ENCODE measurements around the gene ARMC2. TPM values are rescaled to one million over a fixed set of nuclear protein-coding genes. Genes with fewer than 3 reads are reported as not detected.
"Not testable (repeated sequence)": the region's sequence is repeated elsewhere in the genome, so short reads cannot be mapped to it uniquely, and the experiment has no call there.

The ARMC2 gene
- total RNA-seq, 4 donors from 2014 or later: 0.27 to 4.1 (median 1.2) TPM

DNA sequence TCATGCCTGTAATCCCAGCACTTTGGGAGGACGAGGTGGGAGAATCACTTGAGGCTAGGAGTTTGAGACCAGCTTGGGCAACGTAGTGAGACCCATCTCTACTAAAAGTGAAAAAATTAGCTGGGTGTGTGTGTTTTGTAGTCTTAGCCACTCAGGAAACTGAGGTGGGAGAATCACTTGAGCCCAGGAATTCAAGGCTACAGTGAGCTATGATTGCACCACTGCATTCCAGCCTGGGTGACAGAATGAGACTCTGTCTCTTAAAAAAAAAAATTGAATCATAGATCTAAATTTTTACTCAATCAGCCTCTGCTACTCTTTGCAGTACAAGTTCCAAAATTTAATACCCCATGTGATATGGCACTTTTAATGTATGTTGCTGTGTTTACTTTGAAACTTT, 121.6 kb downstream of the ARMC2 start:
- no peaks in the 10 kb centered on the region for H3K36me3 ChIP-seq
- H3K9me3 ChIP-seq: no peaks in the 10 kb centered on the region
- TF ChIP-seq, protein P1, sequence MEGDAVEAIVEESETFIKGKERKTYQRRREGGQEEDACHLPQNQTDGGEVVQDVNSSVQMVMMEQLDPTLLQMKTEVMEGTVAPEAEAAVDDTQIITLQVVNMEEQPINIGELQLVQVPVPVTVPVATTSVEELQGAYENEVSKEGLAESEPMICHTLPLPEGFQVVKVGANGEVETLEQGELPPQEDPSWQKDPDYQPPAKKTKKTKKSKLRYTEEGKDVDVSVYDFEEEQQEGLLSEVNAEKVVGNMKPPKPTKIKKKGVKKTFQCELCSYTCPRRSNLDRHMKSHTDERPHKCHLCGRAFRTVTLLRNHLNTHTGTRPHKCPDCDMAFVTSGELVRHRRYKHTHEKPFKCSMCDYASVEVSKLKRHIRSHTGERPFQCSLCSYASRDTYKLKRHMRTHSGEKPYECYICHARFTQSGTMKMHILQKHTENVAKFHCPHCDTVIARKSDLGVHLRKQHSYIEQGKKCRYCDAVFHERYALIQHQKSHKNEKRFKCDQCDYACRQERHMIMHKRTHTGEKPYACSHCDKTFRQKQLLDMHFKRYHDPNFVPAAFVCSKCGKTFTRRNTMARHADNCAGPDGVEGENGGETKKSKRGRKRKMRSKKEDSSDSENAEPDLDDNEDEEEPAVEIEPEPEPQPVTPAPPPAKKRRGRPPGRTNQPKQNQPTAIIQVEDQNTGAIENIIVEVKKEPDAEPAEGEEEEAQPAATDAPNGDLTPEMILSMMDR (IDR thresholded peaks at IDR 0.05): no peak
- no peak for TF ChIP-seq POLR2A (IDR thresholded peaks at IDR 0.05)
- WGBS, 2 donors: 74 to 81% methylated on average over 2 of the region's 2 CpGs
- intact Hi-C loops (cut with DNase I): no loop called here
- H3K4me1 ChIP-seq: peaks cover 0 to 5% (median 0%) of the 10 kb centered on the region in 3 donors
- no peak overlapping the region for H3K27ac ChIP-seq
- DNase-seq: no peak
- H3K4me3 ChIP-seq: no peak overlapping the region
- no peaks in the 10 kb centered on the region for H3K27me3 ChIP-seq

- H3K4me1 ChIP-seq: no peaks in the 10 kb centered on the region
- no peaks in the 10 kb centered on the region for H3K27me3 ChIP-seq
- no peak for TF ChIP-seq POLR2A (IDR thresholded peaks at IDR 0.05)
- TF ChIP-seq, protein P1 (IDR thresholded peaks at IDR 0.05): no peak
- H3K36me3 ChIP-seq: no peaks in the 10 kb centered on the region
- no peak overlapping the region for H3K4me3 ChIP-seq
- no peak for DNase-seq
- WGBS, 2 donors: 92 to 100% methylated on average over 1 of the region's 1 CpG
- no peak overlapping the region for H3K27ac ChIP-seq
- H3K9me3 ChIP-seq: no peaks in the 10 kb centered on the region
- intact Hi-C loops (cut with DNase I): no loop called here
These were observed 126.0 kb downstream of the ARMC2 start for GRCh38 chr6:108974201-108974600.

DNA sequence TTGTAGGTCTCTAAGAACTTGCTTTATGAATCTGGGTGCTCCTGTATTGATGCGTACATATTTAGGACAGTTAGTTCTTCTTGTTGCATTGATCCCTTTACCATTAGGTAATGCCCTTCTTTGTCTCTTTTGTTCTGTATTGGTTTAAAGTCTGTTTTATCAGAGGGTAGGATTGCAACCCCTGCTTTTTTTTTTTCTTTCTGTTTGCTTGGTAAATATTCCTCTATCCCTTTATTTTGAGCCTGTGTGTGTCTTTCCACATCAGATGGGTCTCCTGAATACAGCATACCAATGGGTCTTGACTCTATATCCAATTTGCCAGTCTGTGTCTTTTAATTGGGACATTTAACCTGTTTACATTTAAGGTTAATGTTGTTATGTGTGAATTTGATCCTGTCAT, 130.4 kb downstream of the ARMC2 start:
- H3K9me3 ChIP-seq; H3K27ac ChIP-seq; H3K27me3 ChIP-seq; H3K36me3 ChIP-seq; intact Hi-C loops (cut with DNase I); H3K4me1 ChIP-seq; DNase-seq; H3K4me3 ChIP-seq: not testable (repeated sequence)
- 86 to 96% methylated on average over 1 of the region's 1 CpG for WGBS, 2 donors

DNA sequence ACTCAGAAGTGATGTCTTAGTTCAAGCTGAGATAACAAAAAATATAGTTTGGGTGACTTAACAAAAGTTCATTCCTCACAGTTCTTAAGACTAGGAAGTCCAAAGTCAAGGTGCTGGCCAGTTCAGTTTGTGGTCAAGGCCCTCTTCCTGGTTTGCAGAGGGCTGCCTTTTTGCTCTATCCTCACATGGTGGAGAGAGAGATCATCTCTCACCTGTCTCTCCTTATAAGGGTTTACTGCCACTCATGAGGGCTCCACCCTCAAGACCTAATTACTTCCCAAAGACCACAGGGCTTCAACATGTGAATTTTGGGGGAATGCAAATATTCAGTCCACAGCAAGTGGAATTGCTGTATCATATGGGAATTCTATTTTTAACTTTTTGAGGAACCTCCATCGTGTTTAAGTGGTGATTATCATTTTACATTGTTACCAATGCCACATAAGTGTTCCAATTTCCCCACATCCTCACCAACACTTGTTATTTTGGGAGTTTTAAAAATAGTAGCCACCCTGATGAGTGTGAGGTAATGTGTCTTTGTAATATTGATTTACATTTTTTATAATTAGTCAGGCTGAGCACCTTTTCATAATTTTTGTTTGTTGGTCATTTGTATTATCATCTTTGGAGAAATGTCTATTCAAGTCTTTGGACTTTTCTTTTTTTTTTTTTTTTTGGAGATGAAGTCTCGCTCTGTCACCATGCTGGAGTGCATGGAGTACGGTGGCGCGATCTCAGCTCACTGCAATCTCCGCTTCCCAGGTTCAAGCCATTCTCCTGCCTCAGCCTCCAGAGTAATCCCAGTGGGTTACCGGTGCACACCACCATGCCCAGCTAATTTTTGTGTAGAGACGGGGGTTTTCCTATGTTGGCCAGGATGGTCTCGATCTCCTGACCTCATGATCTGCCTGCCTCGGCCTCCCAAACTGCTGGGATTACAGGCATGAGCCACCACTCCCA, 134.2 kb downstream of the ARMC2 start:
- TF ChIP-seq, protein P1 (IDR thresholded peaks at IDR 0.05): no peak
- no peak for TF ChIP-seq POLR2A (IDR thresholded peaks at IDR 0.05)
- DNase-seq: no peak
- Histone ChIP-seq H3K4me1 (no peaks in the 10 kb centered on the region), H3K36me3 (peaks cover 0 to 31% (median 5%) of the 10 kb centered on the region in 3 donors), H3K27me3 (no peaks in the 10 kb centered on the region), H3K27ac (no peak overlapping the region), H3K4me3 (no peak overlapping the region), H3K9me3 (peaks cover 0 to 4% (median 0%) of the 10 kb centered on the region in 3 donors)
- intact Hi-C loops (cut with DNase I): no loop called here
- 89 to 91% methylated on average over 5 to 10 of the region's 10 CpGs for WGBS, 2 donors

- Histone ChIP-seq H3K27ac (no peak overlapping the region), H3K9me3 (peaks cover 0 to 4% (median 0%) of the 10 kb centered on the region in 3 donors), H3K36me3 (peaks cover 0 to 39% (median 8%) of the 10 kb centered on the region in 3 donors), H3K4me3 (no peak overlapping the region), H3K4me1 (no peaks in the 10 kb centered on the region), H3K27me3 (no peaks in the 10 kb centered on the region)
- no peak for DNase-seq
- TF ChIP-seq, protein P1 (IDR thresholded peaks at IDR 0.05): no peak
- no peak for TF ChIP-seq POLR2A (IDR thresholded peaks at IDR 0.05)
- intact Hi-C loops (cut with DNase I): no loop called here
- WGBS, 2 donors: 77 to 81% methylated on average over 1 of the region's 1 CpG
These were observed 134.9 kb downstream of the ARMC2 start for GRCh38 chr6:108983151-108983550.

All from esophagus squamous epithelium (tissue), 5 donors.